CD4-positive, alpha-beta memory T cell (primary cell): ENCODE measurements around the gene GCNT2. TPM values are rescaled to one million over a fixed set of nuclear protein-coding genes. Genes with fewer than 3 reads are reported as not detected.
"Not testable (repeated sequence)": the region's sequence is repeated elsewhere in the genome, so short reads cannot be mapped to it uniquely, and the experiment has no call there.

ENCODE experiments used
- CTCF ChIA-PET: fragments of 350-600 bp; sonication (Branson Sonifier 250); formaldehyde crosslinking; loops from one replicate; lab custom pipeline; 2021; ENCODE audit warnings: inconsistent platforms; ENCODE audit not compliant: partially characterized antibody; lab: Charles Lee
- POLR2A ChIA-PET: fragments of 350-600 bp; sonication (Branson Sonifier 250); formaldehyde crosslinking; loops from one replicate; lab custom pipeline; 2021; ENCODE audit not compliant: partially characterized antibody; lab: Charles Lee
- DNase-seq, 5 donors: peaks; one replicate each; pipeline versions ENCODE4 v3.0.0 to v3.0.0-alpha.2; 2020 to 2022; ENCODE audit warnings: mixed read lengths in 1 of 5
- H3K27ac ChIP-seq: one replicate; pipeline ENCODE4 v1.7.0; 2013; ENCODE audit warnings: low read depth, low read length
- H3K27me3 ChIP-seq: 2 replicates; pipeline ENCODE4 v1.7.0; 2013; ENCODE audit warnings: mild to moderate bottlenecking, low read length, moderate library complexity; ENCODE audit not compliant: insufficient read depth
- H3K36me3 ChIP-seq: 2 replicates; pipeline ENCODE4 v1.7.0; 2013; ENCODE audit warnings: mild to moderate bottlenecking, low read length, moderate library complexity; ENCODE audit not compliant: insufficient read depth
- H3K4me1 ChIP-seq: 2 replicates; pipeline ENCODE4 v1.7.0; 2013; ENCODE audit warnings: mild to moderate bottlenecking, low read length, moderate library complexity; ENCODE audit not compliant: insufficient read depth
- H3K4me3 ChIP-seq, 2 donors: one replicate each; pipeline ENCODE4 v1.7.0; 2013; ENCODE audit warnings: low read length in 2 of 2, mild to moderate bottlenecking in 1 of 2
- H3K9me3 ChIP-seq, 2 donors: one replicate each; pipeline ENCODE4 v1.7.0; 2013; ENCODE audit warnings: low read length in 2 of 2, control low read depth in 1 of 2; ENCODE audit not compliant: control insufficient read depth in 1 of 2
- H3K27ac Mint-ChIP-seq, 7 donors: one replicate each; pipeline ENCODE4 v1.8.0; 2020 to 2021; ENCODE audit warnings: mixed read lengths in 7 of 7, mild to moderate bottlenecking in 6 of 7, inconsistent platforms in 3 of 7, moderate library complexity in 3 of 7
- H3K27me3 Mint-ChIP-seq, 2 donors: one replicate each; pipeline ENCODE4 v1.8.0; 2020 to 2021; ENCODE audit warnings: mixed read lengths in 2 of 2
- H3K36me3 Mint-ChIP-seq, 2 donors: one replicate each; pipeline ENCODE4 v1.8.0; 2020 to 2021; ENCODE audit warnings: mixed read lengths in 2 of 2, inconsistent platforms in 1 of 2, mild to moderate bottlenecking in 1 of 2
- H3K4me1 Mint-ChIP-seq, 4 donors: one replicate each; pipeline ENCODE4 v1.8.0; 2020 to 2021; ENCODE audit warnings: mixed read lengths in 4 of 4, mild to moderate bottlenecking in 1 of 4
- H3K4me3 Mint-ChIP-seq, 8 donors: one replicate each; pipeline ENCODE4 v1.8.0; 2020 to 2021; ENCODE audit warnings: mixed read lengths in 8 of 8, mild to moderate bottlenecking in 7 of 8, moderate library complexity in 6 of 8, inconsistent platforms in 3 of 8
- H3K9me3 Mint-ChIP-seq, 8 donors: one replicate each; pipeline ENCODE4 v1.8.0; 2020 to 2021; ENCODE audit warnings: mixed read lengths in 8 of 8, mild to moderate bottlenecking in 5 of 8, inconsistent platforms in 3 of 8, moderate library complexity in 1 of 8
- intact Hi-C: fragments of 100-400 bp; cut with micrococcal nuclease; formaldehyde crosslinking; loops from one replicate; pipeline ENCODE4 v1.15.1; 2023
- polyA plus RNA-seq, 2 donors: library from polyadenylated mRNA; unstranded; fragments of 300-500 nt; fragmentation: Illumina TruSeq; gene quantifications; one replicate each; pipeline ENCODE4 v1.2.3, GENCODE V29; 2021
- total RNA-seq, 2 experiments: library from RNA; stranded (reverse); gene quantifications; one replicate each; pipeline ENCODE4 v1.2.3, GENCODE V29; 2021

The GCNT2 gene
- total and polyA plus RNA-seq, 4 experiments from 2014 or later = 0.75 to 4.2 (median 2.2) TPM

DNA sequence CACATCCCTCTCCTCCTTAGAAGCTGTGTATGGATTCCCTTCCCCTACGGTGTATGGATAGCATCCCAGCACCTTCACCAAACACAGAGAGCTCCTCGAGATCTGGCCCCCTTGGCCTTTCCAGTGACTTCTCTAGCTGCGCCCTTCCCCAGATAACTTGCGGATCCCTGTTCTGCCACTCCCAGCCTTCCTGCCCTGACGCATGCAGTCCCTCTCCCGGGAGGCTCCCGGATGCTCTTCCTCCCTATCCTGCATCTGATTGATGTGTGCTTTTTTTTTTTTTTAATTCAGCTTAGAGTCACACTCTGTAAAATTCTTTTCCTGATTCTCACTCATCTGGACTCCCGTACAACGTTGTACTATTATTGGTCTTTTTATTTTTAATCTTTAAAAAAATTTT, 44.8 kb downstream of the GCNT2 start:
- H3K36me3 Mint-ChIP-seq = peaks cover 0 to 5% of the 10 kb centered on the region in 2 donors
- Histone ChIP-seq H3K4me1 (no peaks in the 10 kb centered on the region), H3K36me3 (no peaks in the 10 kb centered on the region), H3K9me3 (no peaks in the 10 kb centered on the region), H3K27ac (no peak overlapping the region), H3K27me3 (no peaks in the 10 kb centered on the region), H3K4me3 (no peak overlapping the region)
- DNase-seq = no peak
- intact Hi-C loops = no loop called here
- H3K9me3 Mint-ChIP-seq = peaks cover 0 to 4% (median 0%) of the 10 kb centered on the region in 8 donors
- no peaks in the 10 kb centered on the region for H3K27me3 Mint-ChIP-seq
- no peak overlapping the region for H3K4me3 Mint-ChIP-seq
- POLR2A ChIA-PET = no interaction called here
- H3K4me1 Mint-ChIP-seq = peaks cover 0 to 5% (median 2%) of the 10 kb centered on the region in 4 donors
- H3K27ac Mint-ChIP-seq = peak overlapping the region in 1 of 7 donors; percentile 62
- CTCF ChIA-PET = no interaction called here

DNA sequence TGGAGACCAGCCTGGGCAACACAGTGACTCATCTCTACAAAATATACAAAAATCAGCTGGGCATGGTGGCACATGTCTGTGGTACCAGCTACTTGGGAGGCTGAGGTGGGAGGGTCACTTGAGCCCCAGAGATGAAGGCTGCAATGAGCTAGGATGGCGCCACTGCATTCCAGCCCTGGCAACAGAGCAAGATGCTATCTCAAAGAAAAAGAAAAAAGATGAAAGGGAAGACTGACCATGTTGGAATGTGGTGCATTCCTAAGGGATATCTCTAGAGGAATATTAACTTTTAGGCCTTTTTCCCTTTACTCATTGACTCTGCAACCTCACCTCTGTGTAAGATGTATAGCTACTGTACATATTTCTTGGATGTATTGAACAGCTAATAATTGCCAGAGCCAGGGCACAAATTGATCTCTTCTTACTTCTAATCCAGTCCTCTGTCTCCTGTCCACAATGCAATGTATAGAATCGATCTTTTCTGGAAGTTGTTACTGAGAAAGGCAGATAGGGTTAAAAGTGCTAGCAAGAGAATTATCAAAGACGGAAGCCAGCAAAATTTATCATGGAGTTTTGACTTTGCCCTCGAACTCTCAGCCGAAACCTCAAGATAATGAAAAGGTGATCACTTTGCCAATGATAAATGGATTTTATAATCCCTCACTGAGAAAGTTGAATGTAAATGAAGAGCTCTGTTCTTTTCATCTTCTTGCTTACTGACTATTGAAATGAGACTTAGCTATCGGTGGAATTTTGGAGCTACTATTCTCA, 46.3 kb downstream of the GCNT2 start:
- CTCF ChIA-PET = no interaction called here
- POLR2A ChIA-PET = no interaction called here
- no peaks in the 10 kb centered on the region for H3K4me1 ChIP-seq

DNA sequence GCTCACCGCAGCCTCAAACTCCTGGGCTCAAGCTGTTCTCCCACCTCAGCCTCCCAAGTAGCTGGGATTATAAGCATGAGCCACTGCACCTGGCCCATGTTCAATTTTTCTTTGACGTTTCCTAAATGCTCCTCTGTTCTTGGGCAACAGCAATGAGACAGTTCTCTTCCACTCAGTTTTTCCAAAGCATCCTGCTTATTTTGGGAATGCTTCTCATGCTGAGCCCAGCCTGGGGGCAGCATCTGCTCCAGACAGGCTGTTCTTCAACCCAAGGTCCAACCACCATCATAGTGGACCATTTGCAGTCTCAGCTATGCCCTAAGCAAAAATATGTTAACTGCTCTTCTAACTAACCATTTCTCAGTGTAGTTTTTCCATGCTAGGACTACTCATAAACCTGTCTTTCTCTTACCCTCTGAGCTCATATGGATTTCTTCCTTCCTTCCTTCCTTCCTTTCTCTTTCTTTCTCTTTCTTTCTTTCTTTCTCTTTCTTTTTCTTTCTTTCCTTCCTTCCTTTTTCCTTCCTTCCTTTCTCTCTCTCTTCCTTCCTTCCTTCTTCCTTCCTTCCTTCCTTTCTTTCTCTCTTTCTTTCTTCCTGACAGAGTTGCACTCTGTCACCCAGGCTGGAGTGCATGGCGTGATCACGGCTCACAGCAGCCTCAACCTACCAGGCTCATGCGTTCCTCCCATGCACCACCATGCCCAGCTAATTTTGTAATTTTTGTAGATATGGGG, 48.4 kb downstream of the GCNT2 start:
- Histone ChIP-seq H3K36me3 (no peaks in the 10 kb centered on the region), H3K4me1 (no peaks in the 10 kb centered on the region), H3K4me3 (no peak overlapping the region), H3K27ac (no peak overlapping the region), H3K27me3 (no peaks in the 10 kb centered on the region), H3K9me3 (no peaks in the 10 kb centered on the region)
- POLR2A ChIA-PET = no interaction called here
- H3K4me3 Mint-ChIP-seq = no peak overlapping the region
- H3K27me3 Mint-ChIP-seq = no peaks in the 10 kb centered on the region
- peak overlapping the region in 2 of 7 donors; percentile 15 to 77 for H3K27ac Mint-ChIP-seq
- peaks cover 0 to 5% (median 3%) of the 10 kb centered on the region in 4 donors for H3K4me1 Mint-ChIP-seq
- intact Hi-C loops = no loop called here
- H3K36me3 Mint-ChIP-seq = peaks cover 0 to 3% of the 10 kb centered on the region in 2 donors
- CTCF ChIA-PET = no interaction called here
- H3K9me3 Mint-ChIP-seq = peaks cover 0 to 4% (median 0%) of the 10 kb centered on the region in 8 donors
- no peak for DNase-seq

More for the DNA sequence above, 46.3 kb downstream of the GCNT2 start:
- H3K4me3 Mint-ChIP-seq = no peak overlapping the region
- intact Hi-C loops = no loop called here
- Histone ChIP-seq H3K36me3 (no peaks in the 10 kb centered on the region), H3K27me3 (no peaks in the 10 kb centered on the region), H3K4me3 (no peak overlapping the region), H3K27ac (no peak overlapping the region), H3K9me3 (no peaks in the 10 kb centered on the region)
- H3K27ac Mint-ChIP-seq = no peak overlapping the region
- peaks cover 0 to 4% (median 0%) of the 10 kb centered on the region in 8 donors for H3K9me3 Mint-ChIP-seq
- H3K36me3 Mint-ChIP-seq = no peaks in the 10 kb centered on the region
- H3K27me3 Mint-ChIP-seq = no peaks in the 10 kb centered on the region
- DNase-seq = no peak
- H3K4me1 Mint-ChIP-seq = peaks cover 0 to 5% (median 3%) of the 10 kb centered on the region in 4 donors

DNA sequence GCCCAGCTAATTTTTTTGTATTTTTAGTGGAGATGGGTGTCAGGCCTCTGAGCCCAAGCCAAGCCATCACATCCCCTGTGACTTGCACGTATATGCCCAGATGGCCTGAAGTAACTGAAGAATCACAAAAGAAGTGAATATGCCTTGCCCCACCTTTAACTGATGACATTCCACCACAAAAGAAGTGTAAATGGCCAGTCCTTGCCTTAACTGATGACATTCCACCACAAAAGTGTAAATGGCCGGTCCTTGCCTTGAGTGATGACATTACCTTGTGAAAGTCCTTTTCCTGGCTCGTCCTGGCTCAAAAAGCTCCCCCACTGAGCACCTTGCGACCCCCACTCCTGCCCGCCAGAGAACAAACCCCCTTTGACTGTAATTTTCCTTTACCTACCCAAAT, 54.4 kb downstream of the GCNT2 start:
- H3K9me3 ChIP-seq, H3K36me3 Mint-ChIP-seq, H3K36me3 ChIP-seq, POLR2A ChIA-PET, H3K27ac ChIP-seq, H3K27ac Mint-ChIP-seq, H3K27me3 ChIP-seq, DNase-seq, H3K4me1 Mint-ChIP-seq, H3K4me3 ChIP-seq, H3K27me3 Mint-ChIP-seq, H3K9me3 Mint-ChIP-seq, H3K4me3 Mint-ChIP-seq, CTCF ChIA-PET, intact Hi-C loops, H3K4me1 ChIP-seq: not testable (repeated sequence)

DNA sequence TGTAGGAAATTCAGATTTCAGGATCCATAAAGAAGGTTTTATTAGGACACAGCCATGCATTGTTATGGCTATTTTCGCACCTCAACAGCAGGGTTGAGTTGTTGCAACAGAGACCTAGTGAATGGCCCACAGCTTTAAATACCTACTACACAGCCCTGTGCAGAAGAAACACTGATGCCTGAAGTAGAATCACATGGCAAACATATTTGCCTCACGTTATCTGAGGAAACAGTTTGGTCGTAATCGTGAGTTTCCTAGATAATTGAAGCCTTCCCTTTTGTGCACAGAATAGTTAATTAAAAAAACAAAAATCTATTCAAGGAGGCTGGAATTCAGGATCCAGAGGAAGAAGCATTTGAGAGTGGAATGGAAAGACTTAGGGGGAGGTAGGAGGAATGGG, 55.1 kb downstream of the GCNT2 start:
- H3K4me1 ChIP-seq = no peaks in the 10 kb centered on the region
- DNase-seq = no peak
- Mint-ChIP-seq H3K9me3 (no peaks in the 10 kb centered on the region), H3K27ac (no peak overlapping the region), H3K4me3 (no peak overlapping the region), H3K4me1 (peaks cover 0 to 1% (median 0%) of the 10 kb centered on the region in 4 donors), H3K27me3 (no peaks in the 10 kb centered on the region), H3K36me3 (peaks cover 3% of the 10 kb centered on the region in 2 donors)
- intact Hi-C loops = no loop called here
- H3K27ac ChIP-seq = no peak overlapping the region
- no peaks in the 10 kb centered on the region for H3K27me3 ChIP-seq
- H3K9me3 ChIP-seq = no peaks in the 10 kb centered on the region
- CTCF ChIA-PET = no interaction called here
- no peak overlapping the region for H3K4me3 ChIP-seq
- POLR2A ChIA-PET = no interaction called here
- no peaks in the 10 kb centered on the region for H3K36me3 ChIP-seq

DNA sequence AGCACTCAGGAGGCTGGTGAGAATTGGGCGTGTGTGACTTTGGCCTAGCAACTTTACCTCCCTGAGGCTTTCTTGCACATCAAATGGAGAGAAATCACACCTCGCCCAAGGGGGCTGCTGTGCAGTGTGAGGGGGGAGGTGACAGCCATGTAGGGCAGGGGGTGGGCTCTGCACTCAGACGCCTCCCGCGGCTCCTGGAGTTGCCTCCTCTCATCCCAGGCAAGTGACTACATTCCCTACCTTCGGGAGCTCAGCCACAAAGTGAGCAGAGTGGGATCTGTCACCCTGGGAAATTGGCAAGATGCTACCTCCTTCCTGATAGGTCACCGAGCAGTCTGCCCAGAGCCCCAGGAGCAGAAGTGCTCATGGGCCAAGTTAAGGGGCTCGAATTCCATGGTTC, 56.0 kb downstream of the GCNT2 start:
- no peaks in the 10 kb centered on the region for H3K27me3 ChIP-seq
- ChIA-PET POLR2A (no interaction called here), CTCF (no interaction called here)
- no peaks in the 10 kb centered on the region for H3K9me3 Mint-ChIP-seq
- no peaks in the 10 kb centered on the region for H3K36me3 ChIP-seq
- no peak overlapping the region for H3K27ac Mint-ChIP-seq
- intact Hi-C loops = no loop called here
- H3K4me1 ChIP-seq = no peaks in the 10 kb centered on the region
- H3K27me3 Mint-ChIP-seq = no peaks in the 10 kb centered on the region
- H3K4me3 ChIP-seq = no peak overlapping the region
- H3K36me3 Mint-ChIP-seq = peaks cover 3% of the 10 kb centered on the region in 2 donors
- H3K9me3 ChIP-seq = no peaks in the 10 kb centered on the region
- no peak for DNase-seq
- no peak overlapping the region for H3K4me3 Mint-ChIP-seq
- no peaks in the 10 kb centered on the region for H3K4me1 Mint-ChIP-seq
- no peak overlapping the region for H3K27ac ChIP-seq

DNA sequence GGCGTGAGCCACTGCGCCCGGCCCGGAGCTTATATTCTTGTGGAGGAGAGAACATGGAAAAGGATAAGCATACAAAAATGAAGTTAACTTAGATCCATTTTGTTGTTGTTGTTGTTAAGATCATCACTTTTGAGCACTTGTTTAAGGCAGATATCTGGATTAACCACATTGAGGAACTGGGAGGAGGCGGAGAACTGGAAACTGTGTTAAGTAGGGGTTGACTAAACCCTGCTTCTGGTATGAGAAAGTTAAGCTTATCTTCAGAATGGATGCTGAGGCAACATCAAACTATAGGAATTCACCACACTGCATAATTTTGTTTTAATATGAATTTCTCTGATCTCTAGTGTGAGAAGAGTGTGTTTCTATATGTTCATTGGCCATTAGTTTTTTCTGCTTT, 57.6 kb downstream of the GCNT2 start:
- no peaks in the 10 kb centered on the region for H3K9me3 Mint-ChIP-seq
- H3K27ac Mint-ChIP-seq = no peak overlapping the region
- intact Hi-C loops = no loop called here
- H3K27me3 Mint-ChIP-seq = no peaks in the 10 kb centered on the region
- H3K4me3 Mint-ChIP-seq = no peak overlapping the region
- Histone ChIP-seq H3K27me3 (no peaks in the 10 kb centered on the region), H3K4me1 (no peaks in the 10 kb centered on the region), H3K4me3 (no peak overlapping the region), H3K27ac (no peak overlapping the region), H3K36me3 (no peaks in the 10 kb centered on the region), H3K9me3 (no peaks in the 10 kb centered on the region)
- no peak for DNase-seq
- H3K4me1 Mint-ChIP-seq = peaks cover 0 to 2% (median under 1%) of the 10 kb centered on the region in 4 donors
- ChIA-PET POLR2A (no interaction called here), CTCF (no interaction called here)
- peaks cover 3% of the 10 kb centered on the region in 2 donors for H3K36me3 Mint-ChIP-seq
